Measurements from ENCODE around the gene SMAD2. TPM values are rescaled to one million over a fixed set of nuclear protein-coding genes. Genes with fewer than 3 reads are reported as not detected.

SMAD2 gene
- total and polyA plus RNA-seq, 9 of the 15 experiments (the other 6 are each of a cell fraction or from before 2014, with no cell fraction given) = 9.2 to 49.6 (median 33.7) TPM

- no peak for FAIRE-seq
- no peak overlapping the region for H3K4me2 ChIP-seq (ENCODE audit: insufficient read depth, low read length)
- no peaks in the 10 kb centered on the region for H3K9me1 ChIP-seq (ENCODE audit: control insufficient read depth, insufficient read depth, low read length)
- in situ Hi-C loops (cut with MboI) (no loop called here), intact Hi-C loops (cut with micrococcal nuclease) (no loop called here)
- no peak overlapping the region for H2AFZ ChIP-seq (ENCODE audit: low read depth, low read length)
- no peak for TF ChIP-seq BACH1 (tag; IDR thresholded peaks at IDR 0.05)
- no peaks in the 10 kb centered on the region for H3K36me3 ChIP-seq (ENCODE audit: control insufficient read depth, insufficient read depth, low read length)
- H3K79me2 ChIP-seq (ENCODE audit: control insufficient read depth, insufficient read depth, low read length) = no peaks in the 10 kb centered on the region
- no peak overlapping the region for H3K27ac ChIP-seq (ENCODE audit: extremely low read depth, low read depth, low read length)
- H3K4me3 ChIP-seq = no peak overlapping the region
- ChIA-PET CTCF (ENCODE audit: low intra/inter-chr PET ratio) (no interaction called here), POLR2A (interaction anchor here (0.6 kb wide), 1 partner anchor 236 kb away, joined by 4 read pairs; no protein-coding TSS in a partner anchor)
- H3K27me3 ChIP-seq (ENCODE audit: control insufficient read depth in 2 of 2, insufficient read depth in 2 of 2, low read length in 2 of 2) = peaks cover 0 to 7% of the 10 kb centered on the region in 2 experiments; a peak in 3 of 5 replicates
- ATAC-seq = no peak
- H4K20me1 ChIP-seq (replicated peaks; ENCODE audit: control insufficient read depth, insufficient read depth, low read length) = no peaks in the 10 kb centered on the region
- no peaks in the 10 kb centered on the region for H3K9me3 ChIP-seq (replicated peaks; ENCODE audit: control insufficient read depth, insufficient read depth, low read depth, low read length)
- DNase-seq (ENCODE audit: extremely low read depth in 1 of 4, low spot score in 3 of 4) = no peak
- BruUV-seq (replicated peaks) = no TSS peak
- H3K9ac ChIP-seq (ENCODE audit: insufficient read depth in 1 of 2, low read depth in 2 of 2, low read length in 2 of 2) = no peak overlapping the region
- no peaks in the 10 kb centered on the region for H3K4me1 ChIP-seq (replicated peaks in 1 of 2; ENCODE audit: control insufficient read depth in 2 of 2, insufficient read depth in 2 of 2, low read length in 2 of 2)
- WGBS (ENCODE audit: insufficient coverage, low coverage, missing lambda C conversion rate) = 6% methylated on average over 3 of the region's 3 CpGs
These were observed 141.8 kb downstream of the SMAD2 start for GRCh38 chr18:47788621-47789020.

DNA sequence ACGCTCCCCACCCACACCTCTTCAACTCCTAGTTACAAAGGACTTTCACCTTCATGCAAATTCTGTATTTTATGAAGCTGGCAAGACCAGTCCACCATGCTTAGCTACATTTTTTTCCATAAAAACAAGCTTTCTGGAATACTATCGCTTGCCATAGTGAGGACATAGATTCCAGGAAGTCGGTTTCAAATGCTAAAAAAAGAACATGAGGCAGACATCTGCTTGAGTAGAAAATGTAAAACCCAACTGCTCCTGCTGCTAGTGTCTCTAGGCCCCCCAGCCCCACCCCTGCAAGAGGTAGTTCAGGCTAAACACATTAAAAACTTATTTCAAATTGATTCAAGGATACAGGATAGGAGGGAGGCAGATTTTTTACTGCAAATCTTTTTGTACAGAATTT, 148.9 kb downstream of the SMAD2 start:
- CTCF ChIA-PET (ENCODE audit: low intra/inter-chr PET ratio) = no interaction called here
- BruUV-seq (replicated peaks) = no TSS peak
- TF ChIP-seq FOXM1 (IDR thresholded peaks at IDR 0.05; ENCODE audit: low read depth) = no peak
- TF ChIP-seq FOXM1 (CRISPR knock-in tag; IDR thresholded peaks at IDR 0.05; ENCODE audit: low read depth) = no peak
- TF ChIP-seq EHMT2 (IDR thresholded peaks at IDR 0.05) = no peak
- TF ChIP-seq ESRRA (IDR thresholded peaks at IDR 0.05; ENCODE audit: borderline replicate concordance, low read depth) = no peak
- no peak for TF ChIP-seq RCOR1 (IDR thresholded peaks at IDR 0.05; ENCODE audit: borderline replicate concordance in 1 of 2, low read depth in 2 of 2, low read length in 2 of 2)
- TF ChIP-seq POLR2H (tag; IDR thresholded peaks at IDR 0.05; ENCODE audit: low read depth) = no peak
- no peak for TF ChIP-seq HDAC6 (IDR thresholded peaks at IDR 0.05; ENCODE audit: low read depth, low read length)
- no peak for TF ChIP-seq ZFP36 (IDR thresholded peaks at IDR 0.05; ENCODE audit: low read depth, low read length, partially characterized antibody)

More for the DNA sequence above, 148.9 kb downstream of the SMAD2 start:
- no peak overlapping the region for H3K27ac ChIP-seq (ENCODE audit: extremely low read depth, low read depth, low read length)
- ATAC-seq (no peak), FAIRE-seq (no peak), DNase-seq (ENCODE audit: extremely low read depth in 1 of 4, low spot score in 3 of 4) (no peak)
- no peaks in the 10 kb centered on the region for H3K79me2 ChIP-seq (ENCODE audit: control insufficient read depth, insufficient read depth, low read length)
- H3K9me1 ChIP-seq (ENCODE audit: control insufficient read depth, insufficient read depth, low read length) = no peaks in the 10 kb centered on the region
- H4K20me1 ChIP-seq (replicated peaks; ENCODE audit: control insufficient read depth, insufficient read depth, low read length) = no peaks in the 10 kb centered on the region
- no peaks in the 10 kb centered on the region for H3K36me3 ChIP-seq (ENCODE audit: control insufficient read depth, insufficient read depth, low read length)
- no peak overlapping the region for H2AFZ ChIP-seq (ENCODE audit: low read depth, low read length)
- intact Hi-C loops (cut with micrococcal nuclease) = no loop called here
- H3K4me1 ChIP-seq (replicated peaks in 1 of 2; ENCODE audit: control insufficient read depth in 2 of 2, insufficient read depth in 2 of 2, low read length in 2 of 2) = no peaks in the 10 kb centered on the region
- WGBS (ENCODE audit: insufficient coverage, low coverage, missing lambda C conversion rate) = 0% methylated on average over 3 of the region's 3 CpGs
- H3K9me3 ChIP-seq (replicated peaks; ENCODE audit: control insufficient read depth, insufficient read depth, low read depth, low read length) = no peaks in the 10 kb centered on the region
- H3K27me3 ChIP-seq (ENCODE audit: control insufficient read depth in 2 of 2, insufficient read depth in 2 of 2, low read length in 2 of 2) = peaks cover 0 to under 1% of the 10 kb centered on the region in 2 experiments; a peak in 1 of 5 replicates
- in situ Hi-C loops (cut with MboI) = no loop called here
- POLR2A ChIA-PET = no interaction called here
- H3K4me3 ChIP-seq = no peak overlapping the region
- H3K9ac ChIP-seq (ENCODE audit: insufficient read depth in 1 of 2, low read depth in 2 of 2, low read length in 2 of 2) = no peak overlapping the region
- no peak overlapping the region for H3K4me2 ChIP-seq (ENCODE audit: insufficient read depth, low read length)
